Measurements from ENCODE around the gene ROBO2. TPM values are rescaled to one million over a fixed set of nuclear protein-coding genes. Genes with fewer than 3 reads are reported as not detected.

Gene ROBO2
- total RNA-seq, 1 donor from 2014 or later, result 2.9 TPM

DNA sequence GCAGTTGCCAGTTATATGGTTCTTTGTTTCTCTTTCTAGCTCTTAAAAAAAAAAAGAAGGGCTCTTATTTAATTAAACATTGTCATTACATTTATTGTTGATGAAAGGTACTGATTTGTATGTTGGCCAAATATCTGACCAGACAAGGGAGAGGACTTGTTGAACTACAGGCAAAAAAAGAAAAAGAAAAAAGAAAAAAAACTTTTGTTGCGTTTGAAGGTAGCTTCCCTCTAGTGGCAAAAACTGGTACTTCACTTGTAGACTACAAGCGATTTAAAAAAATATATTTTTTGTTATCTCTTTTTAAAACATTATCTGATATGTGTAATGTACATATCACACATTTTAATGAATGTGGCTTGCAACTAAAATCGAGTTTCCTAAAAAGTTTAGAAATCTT, 280.6 kb downstream of the ROBO2 start:
- peak overlapping the region in 1 of 2 donors; percentile 26 for H3K4me3 ChIP-seq
- DNase-seq (ENCODE audit: low spot score in 2 of 2), result no peak
- no peak overlapping the region for H3K27ac ChIP-seq

DNA sequence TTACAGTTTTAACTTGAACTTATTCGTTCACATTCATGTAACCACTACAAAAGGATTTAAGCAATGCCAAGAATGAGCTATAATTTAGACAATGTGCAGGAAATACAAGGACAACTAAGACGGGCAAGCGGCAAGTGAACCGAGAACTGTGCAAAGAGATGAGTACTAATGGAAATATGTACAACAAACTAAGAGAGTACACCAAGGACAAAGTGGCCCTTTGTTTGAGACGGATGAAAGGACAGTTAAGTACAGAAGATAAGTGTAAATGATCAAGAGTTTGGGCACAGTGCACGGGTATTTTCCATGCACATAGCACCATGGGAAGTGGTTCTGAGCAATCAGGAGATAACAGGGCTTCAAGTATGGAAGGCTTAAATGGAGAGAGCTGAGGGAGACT, 281.7 kb downstream of the ROBO2 start:
- TF ChIP-seq, protein P1, sequence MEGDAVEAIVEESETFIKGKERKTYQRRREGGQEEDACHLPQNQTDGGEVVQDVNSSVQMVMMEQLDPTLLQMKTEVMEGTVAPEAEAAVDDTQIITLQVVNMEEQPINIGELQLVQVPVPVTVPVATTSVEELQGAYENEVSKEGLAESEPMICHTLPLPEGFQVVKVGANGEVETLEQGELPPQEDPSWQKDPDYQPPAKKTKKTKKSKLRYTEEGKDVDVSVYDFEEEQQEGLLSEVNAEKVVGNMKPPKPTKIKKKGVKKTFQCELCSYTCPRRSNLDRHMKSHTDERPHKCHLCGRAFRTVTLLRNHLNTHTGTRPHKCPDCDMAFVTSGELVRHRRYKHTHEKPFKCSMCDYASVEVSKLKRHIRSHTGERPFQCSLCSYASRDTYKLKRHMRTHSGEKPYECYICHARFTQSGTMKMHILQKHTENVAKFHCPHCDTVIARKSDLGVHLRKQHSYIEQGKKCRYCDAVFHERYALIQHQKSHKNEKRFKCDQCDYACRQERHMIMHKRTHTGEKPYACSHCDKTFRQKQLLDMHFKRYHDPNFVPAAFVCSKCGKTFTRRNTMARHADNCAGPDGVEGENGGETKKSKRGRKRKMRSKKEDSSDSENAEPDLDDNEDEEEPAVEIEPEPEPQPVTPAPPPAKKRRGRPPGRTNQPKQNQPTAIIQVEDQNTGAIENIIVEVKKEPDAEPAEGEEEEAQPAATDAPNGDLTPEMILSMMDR (IDR thresholded peaks at IDR 0.05), result no peak
- no peaks in the 10 kb centered on the region for H3K27me3 ChIP-seq
- H3K36me3 ChIP-seq, result no peaks in the 10 kb centered on the region
- H3K4me1 ChIP-seq, result peaks cover 0 to 17% of the 10 kb centered on the region in 2 donors
- H3K27ac ChIP-seq, result no peak overlapping the region
- no peak overlapping the region for H3K4me3 ChIP-seq
- intact Hi-C loops (cut with DNase I), result loop anchor here (10.0 kb wide), 1 partner anchor 143 kb away; no protein-coding TSS in a partner anchor
- H3K9me3 ChIP-seq, result no peaks in the 10 kb centered on the region
- no peak for DNase-seq (ENCODE audit: low spot score in 2 of 2)

More for the DNA sequence above, 280.6 kb downstream of the ROBO2 start:
- H3K27me3 ChIP-seq, result no peaks in the 10 kb centered on the region
- no peaks in the 10 kb centered on the region for H3K9me3 ChIP-seq
- intact Hi-C loops (cut with DNase I), result loop anchor here (10.0 kb wide), 1 partner anchor 144 kb away; no protein-coding TSS in a partner anchor
- peaks cover 0 to 17% of the 10 kb centered on the region in 2 donors for H3K4me1 ChIP-seq
- TF ChIP-seq, protein P1 (IDR thresholded peaks at IDR 0.05), result peak in 2 of 3 experiments; percentile 15 to 55
- H3K36me3 ChIP-seq, result no peaks in the 10 kb centered on the region

DNA sequence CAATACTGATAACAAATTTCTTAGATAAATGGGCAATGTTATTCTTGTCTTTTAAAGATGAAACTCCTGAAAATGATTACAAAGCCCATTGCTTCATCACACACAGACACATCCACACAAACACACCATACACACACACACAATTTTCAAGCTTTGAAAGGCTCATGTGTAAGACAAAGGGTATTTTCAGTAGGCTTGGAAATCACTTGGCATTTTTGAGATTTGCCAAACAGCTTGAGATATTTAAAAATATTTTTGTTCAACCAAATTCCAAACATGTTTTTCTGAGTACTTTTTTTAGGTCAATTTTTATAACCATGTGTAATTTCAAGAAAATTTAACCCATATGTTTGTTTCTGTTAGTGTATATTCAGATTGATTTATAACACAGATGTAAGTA, 283.7 kb downstream of the ROBO2 start:
- H3K27ac ChIP-seq, result peak overlapping the region; percentile 20 to 49
- intact Hi-C loops (cut with DNase I), result loop anchor here (10.0 kb wide), 1 partner anchor 141 kb away; no protein-coding TSS in a partner anchor

DNA sequence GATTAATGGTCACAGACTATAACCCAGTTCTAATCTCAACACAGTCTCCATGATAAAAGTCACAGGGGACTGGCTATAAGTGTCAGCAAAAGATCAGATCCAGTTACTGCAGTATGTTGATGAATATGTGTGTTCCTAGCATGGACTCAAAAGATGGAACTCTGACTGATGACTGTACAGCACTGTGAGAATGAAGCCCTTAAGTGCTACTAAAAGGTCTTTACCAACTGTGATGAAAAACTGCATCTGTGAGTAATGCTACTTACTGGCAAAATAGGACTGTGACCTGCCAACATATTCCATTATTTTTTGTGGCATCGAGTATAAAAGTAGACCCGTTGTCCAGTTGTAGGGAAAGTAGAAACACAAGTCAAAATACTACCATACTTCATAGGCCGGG, 284.2 kb downstream of the ROBO2 start:
- Histone ChIP-seq H3K36me3 (no peaks in the 10 kb centered on the region), H3K27ac (peak overlapping the region; percentile 20 to 49), H3K9me3 (no peaks in the 10 kb centered on the region), H3K4me3 (no peak overlapping the region), H3K27me3 (no peaks in the 10 kb centered on the region), H3K4me1 (peaks cover 0 to 24% of the 10 kb centered on the region in 2 donors)
- TF ChIP-seq, protein P1 (IDR thresholded peaks at IDR 0.05), result no peak
- intact Hi-C loops (cut with DNase I), result loop anchor here (10.0 kb wide), 1 partner anchor 141 kb away; no protein-coding TSS in a partner anchor
- no peak for DNase-seq (ENCODE audit: low spot score in 2 of 2)

More for the DNA sequence above, 283.7 kb downstream of the ROBO2 start:
- no peaks in the 10 kb centered on the region for H3K27me3 ChIP-seq
- H3K36me3 ChIP-seq, result no peaks in the 10 kb centered on the region
- H3K4me1 ChIP-seq, result peaks cover 0 to 24% of the 10 kb centered on the region in 2 donors
- TF ChIP-seq, protein P1 (IDR thresholded peaks at IDR 0.05), result no peak
- no peak overlapping the region for H3K4me3 ChIP-seq
- H3K9me3 ChIP-seq, result no peaks in the 10 kb centered on the region
- no peak for DNase-seq (ENCODE audit: low spot score in 2 of 2)

DNA sequence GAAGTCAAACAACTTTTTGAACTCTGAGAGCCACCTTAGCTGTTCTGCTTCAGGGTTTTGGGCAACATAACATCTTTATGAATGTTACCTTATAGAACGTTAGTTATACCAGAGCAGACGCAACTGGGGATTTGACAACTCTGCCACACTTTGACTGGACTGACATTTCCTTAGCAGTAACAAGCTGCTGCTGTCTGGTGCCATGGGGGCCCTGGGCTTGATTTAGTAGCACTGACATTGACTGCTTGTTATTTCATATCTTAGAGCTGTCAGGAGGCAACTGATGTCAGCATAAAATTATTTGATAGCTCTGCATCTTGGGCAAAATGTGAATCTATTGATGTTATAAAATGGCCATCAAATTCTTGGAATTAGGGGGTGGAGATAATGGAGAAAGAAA, 285.4 kb downstream of the ROBO2 start:
- H3K27ac ChIP-seq, result no peak overlapping the region
- H3K4me1 ChIP-seq, result peaks cover 0 to 29% of the 10 kb centered on the region in 2 donors
- H3K4me3 ChIP-seq, result no peak overlapping the region
- intact Hi-C loops (cut with DNase I), result loop anchor here (5.0 to 10.0 kb wide), 3 partner anchors 52 to 207 kb away; no protein-coding TSS in a partner anchor
- H3K9me3 ChIP-seq, result no peaks in the 10 kb centered on the region
- no peak for DNase-seq (ENCODE audit: low spot score in 2 of 2)
- TF ChIP-seq, protein P1 (IDR thresholded peaks at IDR 0.05), result no peak
- no peaks in the 10 kb centered on the region for H3K27me3 ChIP-seq
- no peaks in the 10 kb centered on the region for H3K36me3 ChIP-seq

Data from ascending aorta (tissue), 2 donors.